Transverse colon (tissue), 4 donors: ENCODE measurements around the gene GOT1. TPM values are rescaled to one million over a fixed set of nuclear protein-coding genes. Genes with fewer than 3 reads are reported as not detected.

Source experiments
- DNase-seq: peaks from one replicate; pipeline ENCODE4 v3.0.0-alpha.2; 2019
- H3K27ac ChIP-seq, 4 donors: fragments of 200-600 bp; sonication (generic); 2 replicates each; pipeline ENCODE4 v1.5.1; 2016 to 2018; ENCODE audit warnings: inconsistent platforms in 4 of 4
- H3K27me3 ChIP-seq: fragments of 200-600 bp; sonication (generic); 2 replicates; pipeline ENCODE4 v1.5.1; 2017; ENCODE audit warnings: inconsistent platforms
- H3K36me3 ChIP-seq, 4 donors: fragments of 200-600 bp; sonication (generic); 2 replicates each; pipeline ENCODE4 v1.5.1; 2017 to 2019; ENCODE audit warnings: inconsistent platforms in 4 of 4
- H3K4me1 ChIP-seq, 4 donors: fragments of 200-600 bp; sonication (generic); 2 replicates each; pipeline ENCODE4 v1.5.1; 2017 to 2020; ENCODE audit warnings: inconsistent platforms in 4 of 4
- H3K4me3 ChIP-seq, 4 donors: fragments of 200-600 bp; sonication (generic); 1 replicate in 1 of 4; 2 replicates in 3 of 4; pipeline versions ENCODE4 v1.5.1 to v1.6.1; 2017 to 2019; ENCODE audit warnings: inconsistent platforms in 4 of 4
- H3K9me3 ChIP-seq, 2 donors: fragments of 200-600 bp; sonication (generic); 2 replicates each; pipeline ENCODE4 v1.5.1; 2017 to 2019; ENCODE audit warnings: inconsistent platforms in 2 of 2
- EP300 ChIP-seq: sonication (generic); formaldehyde crosslinking; IDR thresholded peaks from one replicate; pipeline ENCODE4 v1.6.1; 2017; ENCODE audit warnings: antibody characterized with exemption, low read depth
- POLR2A ChIP-seq: fragments of 450-650 bp; IDR thresholded peaks from one replicate; pipeline ENCODE4 v1.6.1; 2016; ENCODE audit warnings: antibody characterized with exemption, mild to moderate bottlenecking, moderate library complexity
- POLR2AphosphoS5 ChIP-seq, 3 donors: sonication (generic); formaldehyde crosslinking; IDR thresholded peaks; one replicate each; pipeline ENCODE4 v1.6.1; 2016; ENCODE audit warnings: antibody characterized with exemption in 3 of 3
- WGBS, 2 donors: methylation state at CpG; one replicate each; pipeline ENCODE4 v1.1.5; 2018; ENCODE audit warnings: low coverage in 1 of 2; 5-methylcytosine and 5-hydroxymethylcytosine counted together
- in situ Hi-C, 4 donors: fragments of 200-750 bp; cut with MboI; loops; one replicate each; pipeline versions ENCODE4 v1.15.0 to v1.15.1; 2017; ENCODE audit warnings: low sequenced_read_pairs in 3 of 4, low pct_ligation_motif_present in 1 of 4, low pct_unique_long_range_greater_than_20kb in 1 of 4
- intact Hi-C: fragments of 100-400 bp; cut with DNase I; formaldehyde crosslinking; loops from one replicate; pipeline ENCODE4 v1.15.1; 2023; ENCODE audit warnings: low total_unique reads
- total RNA-seq, 4 donors: library from RNA; depleted of rRNA; stranded (reverse); fragments of >200 nt; gene quantifications; one replicate each; pipeline ENCODE4 v1.1.0, GENCODE V29; 2016
- TF ChIP-seq, protein P1 (sequence below), 5 experiments: fragments of 200-600 bp in 3 of 5; fragments of 450-650 bp in 2 of 5; sonication (generic) in 3 of 5; IDR thresholded peaks; 1 replicate in 2 of 5; 2 replicates in 3 of 5; pipeline ENCODE4 v1.5.1; 2016 to 2017; ENCODE audit warnings: antibody characterized with exemption in 5 of 5, inconsistent platforms in 3 of 5, mild to moderate bottlenecking in 2 of 5, moderate library complexity in 1 of 5

GOT1 gene
- total RNA-seq, 4 donors from 2014 or later, result 54.5 to 94.3 (median 82.3) TPM

DNA sequence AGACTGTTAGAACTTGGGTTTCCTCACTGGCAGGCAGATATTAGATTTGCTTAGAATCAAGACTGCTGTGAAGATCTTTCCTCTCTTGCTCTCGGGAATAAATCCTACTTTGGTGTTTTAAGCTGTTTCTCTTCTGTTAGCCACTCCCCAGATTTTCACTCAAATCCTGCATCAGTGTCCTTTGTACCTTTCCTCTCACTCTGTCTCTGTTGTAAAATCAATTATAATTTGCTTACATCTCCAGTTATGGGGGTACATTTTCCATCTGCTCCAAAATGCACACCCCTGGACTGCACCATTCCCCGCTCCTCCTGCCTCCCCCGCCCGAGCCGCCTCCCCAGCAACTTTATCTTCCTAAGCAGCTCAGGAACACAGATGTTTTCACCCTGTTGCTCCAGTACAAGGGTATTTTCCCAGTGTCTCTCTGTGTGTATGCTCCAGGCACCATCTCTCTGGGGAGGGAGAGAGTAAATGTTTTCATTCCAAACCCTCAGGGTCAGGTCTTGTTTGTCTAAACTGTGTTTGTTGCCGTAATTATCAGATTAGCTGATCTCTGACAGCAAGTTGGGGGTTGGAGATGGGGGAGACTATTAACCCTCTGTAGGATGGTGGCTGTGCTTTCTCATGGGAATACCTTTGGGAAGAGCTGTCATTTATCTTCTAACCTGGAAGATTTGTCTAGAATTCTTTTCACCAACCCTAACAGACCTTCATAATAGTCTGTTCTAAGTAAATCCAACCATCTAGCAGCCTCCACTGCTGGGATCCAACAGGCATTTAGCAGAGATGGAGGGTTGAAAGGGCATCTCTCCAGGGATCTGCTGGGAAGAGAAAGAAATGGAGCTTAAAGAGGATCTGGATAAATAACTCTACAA lies 20.4 kb upstream of the GOT1 start:
- in situ Hi-C loops, result no loop called here

GRCh38 chr10:99450156-99450555 lies 19.7 kb upstream of the GOT1 start:
- no peaks in the 10 kb centered on the region for H3K4me1 ChIP-seq
- 58 to 71% methylated on average over 4 to 5 of the region's 5 CpGs for WGBS, 2 donors
- no peaks in the 10 kb centered on the region for H3K36me3 ChIP-seq
- no peak for DNase-seq
- TF ChIP-seq POLR2A (no peak), EP300 (no peak), POLR2AphosphoS5 (IDR thresholded peaks at IDR 0.05) (no peak)
- TF ChIP-seq, protein P1, sequence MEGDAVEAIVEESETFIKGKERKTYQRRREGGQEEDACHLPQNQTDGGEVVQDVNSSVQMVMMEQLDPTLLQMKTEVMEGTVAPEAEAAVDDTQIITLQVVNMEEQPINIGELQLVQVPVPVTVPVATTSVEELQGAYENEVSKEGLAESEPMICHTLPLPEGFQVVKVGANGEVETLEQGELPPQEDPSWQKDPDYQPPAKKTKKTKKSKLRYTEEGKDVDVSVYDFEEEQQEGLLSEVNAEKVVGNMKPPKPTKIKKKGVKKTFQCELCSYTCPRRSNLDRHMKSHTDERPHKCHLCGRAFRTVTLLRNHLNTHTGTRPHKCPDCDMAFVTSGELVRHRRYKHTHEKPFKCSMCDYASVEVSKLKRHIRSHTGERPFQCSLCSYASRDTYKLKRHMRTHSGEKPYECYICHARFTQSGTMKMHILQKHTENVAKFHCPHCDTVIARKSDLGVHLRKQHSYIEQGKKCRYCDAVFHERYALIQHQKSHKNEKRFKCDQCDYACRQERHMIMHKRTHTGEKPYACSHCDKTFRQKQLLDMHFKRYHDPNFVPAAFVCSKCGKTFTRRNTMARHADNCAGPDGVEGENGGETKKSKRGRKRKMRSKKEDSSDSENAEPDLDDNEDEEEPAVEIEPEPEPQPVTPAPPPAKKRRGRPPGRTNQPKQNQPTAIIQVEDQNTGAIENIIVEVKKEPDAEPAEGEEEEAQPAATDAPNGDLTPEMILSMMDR (IDR thresholded peaks at IDR 0.05), result no peak
- H3K27me3 ChIP-seq, result peaks cover 45% of the 10 kb centered on the region
- no peaks in the 10 kb centered on the region for H3K9me3 ChIP-seq
- H3K27ac ChIP-seq, result peak overlapping the region; percentile 48 to 70 (median 66)
- intact Hi-C loops, result no loop called here
- in situ Hi-C loops, result no loop called here
- H3K4me3 ChIP-seq, result no peak overlapping the region

More for the DNA sequence above, 20.4 kb upstream of the GOT1 start:
- DNase-seq, result no peak
- WGBS, 2 donors, result 49 to 59% methylated on average over 3 to 6 of the region's 6 CpGs
- Histone ChIP-seq H3K4me1 (no peaks in the 10 kb centered on the region), H3K4me3 (no peak overlapping the region), H3K36me3 (no peaks in the 10 kb centered on the region), H3K27me3 (peaks cover 45% of the 10 kb centered on the region), H3K9me3 (no peaks in the 10 kb centered on the region), H3K27ac (peak overlapping the region; percentile 48 to 70 (median 66))
- TF ChIP-seq, protein P1 (IDR thresholded peaks at IDR 0.05), result no peak
- TF ChIP-seq POLR2A, result no peak
- TF ChIP-seq POLR2AphosphoS5 (IDR thresholded peaks at IDR 0.05), result peak in 1 of 3 donors; percentile 6
- no peak for TF ChIP-seq EP300
- intact Hi-C loops, result no loop called here

GRCh38 chr10:99449023-99449422 lies 18.6 kb upstream of the GOT1 start:
- in situ Hi-C loops, result no loop called here
- Histone ChIP-seq H3K4me1 (no peaks in the 10 kb centered on the region), H3K9me3 (no peaks in the 10 kb centered on the region), H3K27me3 (peaks cover 45% of the 10 kb centered on the region), H3K36me3 (no peaks in the 10 kb centered on the region), H3K27ac (peak overlapping the region; percentile 48 to 70 (median 66)), H3K4me3 (no peak overlapping the region)
- no peak for TF ChIP-seq POLR2A
- TF ChIP-seq, protein P1 (IDR thresholded peaks at IDR 0.05), result no peak
- TF ChIP-seq EP300, result no peak
- DNase-seq, result no peak
- WGBS, 2 donors, result 73 to 100% methylated on average over 2 to 3 of the region's 3 CpGs
- intact Hi-C loops, result no loop called here

DNA sequence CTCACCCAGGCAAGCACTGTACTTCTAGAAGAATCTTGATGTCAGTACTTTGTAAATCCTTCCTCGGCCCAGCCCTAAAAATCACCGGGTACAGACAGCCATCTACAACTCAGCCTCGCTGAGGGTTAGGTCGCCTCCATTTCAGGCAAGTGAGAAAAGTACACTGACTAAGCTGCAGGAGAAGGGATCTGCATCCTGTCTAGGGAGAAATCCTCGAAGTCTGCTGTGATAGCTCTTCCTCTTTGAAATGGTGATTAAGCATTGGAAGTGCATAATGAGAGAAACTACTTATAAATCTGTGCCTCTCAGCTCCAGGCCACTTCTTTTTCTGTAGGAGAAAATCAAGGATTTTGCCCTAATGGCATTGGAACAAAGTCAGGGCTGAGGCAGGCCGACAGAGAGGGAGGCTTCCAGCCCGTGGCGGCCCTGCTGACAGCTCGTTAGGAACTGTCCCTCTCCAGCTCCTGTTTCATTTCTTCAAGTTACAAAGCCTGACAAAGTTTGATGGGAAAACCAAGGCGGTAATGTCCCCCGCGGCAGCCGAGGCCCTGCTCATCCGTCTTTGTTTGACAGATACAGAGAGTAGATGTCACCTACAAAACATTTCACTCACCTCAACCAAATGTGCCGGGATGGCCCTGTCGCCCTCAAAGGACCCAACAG lies 14.1 kb upstream of the GOT1 start:
- no peaks in the 10 kb centered on the region for H3K9me3 ChIP-seq
- 63 to 70% methylated on average over 9 to 16 of the region's 16 CpGs for WGBS, 2 donors
- in situ Hi-C loops (no loop called here), intact Hi-C loops (no loop called here)
- no peaks in the 10 kb centered on the region for H3K4me1 ChIP-seq
- peak overlapping the region in 2 of 4 donors; percentile 31 to 39 for H3K27ac ChIP-seq
- TF ChIP-seq POLR2A (no peak), EP300 (no peak), POLR2AphosphoS5 (IDR thresholded peaks at IDR 0.05) (no peak)
- TF ChIP-seq, protein P1 (IDR thresholded peaks at IDR 0.05), result no peak
- H3K27me3 ChIP-seq, result peaks cover 11% of the 10 kb centered on the region
- no peak for DNase-seq
- H3K36me3 ChIP-seq, result no peaks in the 10 kb centered on the region
- no peak overlapping the region for H3K4me3 ChIP-seq
